HG02610 (cell line): ENCODE data around the gene DAB2IP.

Source experiments
- ATAC-seq: cut with Tn5 transposase; IDR thresholded peaks from one replicate; pipeline ENCODE4 v1.9.1; 2021; ENCODE audit warnings: mild to moderate bottlenecking, moderate library complexity; ENCODE audit not compliant: unreplicated experiment

Gene DAB2IP

GRCh38 chr9:121813519-121814210 is 162.2 kb downstream of the DAB2IP start:
- ATAC-seq = no peak

DNA sequence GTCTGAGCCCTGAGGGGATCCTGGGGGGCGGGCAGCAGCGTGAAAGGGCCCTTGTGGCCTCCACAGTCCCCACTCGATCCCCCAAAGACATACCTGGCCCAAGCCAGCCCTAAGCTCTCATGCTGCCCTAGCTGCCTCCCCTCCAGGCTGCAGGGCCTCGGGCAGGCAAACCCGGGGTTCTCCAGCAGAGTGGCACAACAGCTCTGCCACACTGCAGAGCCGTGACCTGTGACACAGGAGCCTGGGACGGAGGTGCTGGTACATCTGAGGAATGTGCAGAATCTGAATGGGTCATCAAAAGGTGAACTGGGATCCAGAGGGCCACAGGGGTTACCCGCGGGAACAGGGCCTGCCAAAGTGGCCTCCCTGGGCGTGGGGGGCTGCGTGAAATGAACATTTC is 163.2 kb downstream of the DAB2IP start:
- no peak for ATAC-seq

- ATAC-seq = no peak
These were observed 163.7 kb downstream of the DAB2IP start for GRCh38 chr9:121815084-121815483.

GRCh38 chr9:121815546-121816448 is 164.4 kb downstream of the DAB2IP start:
- no peak for ATAC-seq

- no peak for ATAC-seq
These were observed 165.0 kb downstream of the DAB2IP start for GRCh38 chr9:121816449-121816817.

GRCh38 chr9:121816845-121817450 is 165.5 kb downstream of the DAB2IP start:
- no peak for ATAC-seq

DNA sequence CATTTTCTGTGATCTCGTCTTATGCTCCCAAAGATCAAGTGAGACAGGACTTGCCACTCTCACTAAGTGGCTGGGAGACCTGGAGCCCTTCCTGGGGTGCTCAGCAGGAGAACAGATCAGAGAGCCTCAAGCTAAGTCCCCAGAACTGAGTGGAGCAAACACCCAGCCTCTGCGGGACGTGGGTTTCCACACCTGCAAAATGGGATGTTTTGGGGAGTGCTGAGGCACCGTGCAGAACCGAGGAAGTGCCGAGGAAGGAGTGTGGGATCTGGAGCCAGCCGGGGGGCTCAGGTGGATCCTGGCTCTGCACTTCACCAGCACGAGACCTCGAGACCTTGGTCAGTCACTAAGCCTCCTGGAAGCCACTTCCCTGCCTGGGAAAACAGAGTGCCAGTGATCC is 166.0 kb downstream of the DAB2IP start:
- ATAC-seq = no peak

- ATAC-seq = no peak
These were observed 166.7 kb downstream of the DAB2IP start for GRCh38 chr9:121818016-121818661.

- ATAC-seq = no peak
These were observed 167.5 kb downstream of the DAB2IP start for GRCh38 chr9:121818841-121819427.

DNA sequence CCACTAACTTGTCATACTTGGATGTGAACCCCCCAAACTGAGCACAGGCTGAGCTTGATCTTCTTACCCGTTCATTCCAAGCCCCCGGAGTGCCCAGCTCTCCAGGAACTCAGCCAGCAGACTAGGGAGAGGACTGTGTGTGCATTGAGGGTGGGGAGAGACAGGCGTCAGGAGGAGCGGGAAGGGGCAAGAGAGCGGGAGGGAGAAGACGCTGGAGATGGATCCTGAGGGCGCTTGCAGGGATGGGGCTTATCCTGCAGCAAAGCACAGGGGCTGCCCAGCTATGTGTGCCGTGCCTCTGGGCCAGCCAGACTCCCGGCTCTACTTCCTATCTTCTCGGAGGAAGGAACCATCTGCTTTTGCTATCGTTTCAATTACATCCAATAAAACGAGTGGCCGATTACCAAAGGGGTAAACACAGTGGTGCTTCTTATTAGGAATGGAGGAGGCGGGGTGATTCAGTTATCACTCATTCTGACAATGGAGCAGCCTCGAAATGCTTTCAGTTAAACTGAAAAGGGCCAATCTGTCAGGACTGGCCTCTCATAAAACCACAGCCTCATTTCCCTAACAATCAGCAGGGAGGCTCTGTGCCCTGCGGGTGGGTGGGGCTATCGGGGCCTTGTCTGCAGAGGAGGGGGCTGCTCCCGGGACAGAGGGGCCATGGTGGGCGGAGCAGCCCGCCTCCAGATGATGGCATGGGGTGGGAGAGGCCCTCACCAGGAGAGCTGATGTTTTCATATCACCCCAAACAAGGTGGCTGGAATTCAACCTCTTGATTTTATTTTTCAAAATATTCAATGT is 168.2 kb downstream of the DAB2IP start:
- no peak for ATAC-seq

DNA sequence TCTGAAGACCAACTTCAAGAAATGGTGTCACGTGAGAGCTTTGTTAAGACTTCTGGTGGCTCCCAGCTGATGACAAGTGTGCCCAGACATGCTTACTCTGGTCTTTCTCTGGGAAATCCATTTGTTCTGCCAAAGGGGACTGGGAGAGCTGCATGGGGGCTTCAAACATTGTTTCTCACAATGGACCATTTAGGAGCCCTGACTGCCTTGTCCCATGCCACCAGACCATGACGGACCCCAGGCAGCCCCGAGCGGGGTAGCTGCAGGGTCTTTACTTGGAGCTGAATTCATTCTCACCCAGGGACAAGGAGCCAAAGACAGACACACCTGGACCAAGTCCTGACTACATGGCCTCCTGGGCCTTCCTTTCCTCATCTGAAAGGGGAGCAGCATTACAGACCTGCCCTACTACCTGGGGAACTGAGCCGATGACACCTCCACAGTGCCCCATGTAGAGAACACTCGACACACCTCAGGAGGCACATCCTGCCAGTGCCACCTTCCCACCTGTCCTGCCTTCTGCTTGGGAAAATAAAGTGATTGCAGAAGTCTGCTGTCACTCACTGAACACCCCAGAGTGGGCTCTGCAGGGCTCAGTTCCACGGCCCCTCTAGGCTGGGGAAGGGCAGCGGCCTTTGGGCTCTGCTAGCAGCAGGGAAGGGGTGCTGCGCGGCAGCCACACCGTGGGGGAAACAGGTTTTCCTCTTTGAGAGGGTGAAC is 169.0 kb downstream of the DAB2IP start:
- ATAC-seq = no peak

DNA sequence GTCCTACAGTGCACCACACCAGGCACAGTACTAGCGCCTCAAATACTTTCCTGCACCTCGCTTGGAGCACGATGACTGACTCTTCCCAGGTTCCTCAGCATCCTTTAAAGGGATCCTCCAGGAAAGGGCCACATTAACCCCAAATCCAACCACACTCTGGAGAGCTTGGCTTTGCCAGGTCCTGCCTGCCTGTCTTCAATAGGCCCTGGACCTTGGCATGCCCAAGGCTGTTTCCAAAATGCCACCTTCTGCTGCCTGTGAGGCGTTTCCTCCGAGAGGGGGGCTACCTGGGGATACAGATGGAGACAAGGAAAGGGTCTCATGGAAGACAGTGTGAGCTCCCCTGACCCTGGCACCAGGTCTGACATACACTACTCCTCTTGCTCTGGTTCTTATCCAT is 169.9 kb downstream of the DAB2IP start:
- no peak for ATAC-seq

- ATAC-seq = no peak
These were observed 171.0 kb downstream of the DAB2IP start for GRCh38 chr9:121822093-121823085.

- no peak for ATAC-seq
These were observed 172.2 kb downstream of the DAB2IP start for GRCh38 chr9:121823451-121824169.

DNA sequence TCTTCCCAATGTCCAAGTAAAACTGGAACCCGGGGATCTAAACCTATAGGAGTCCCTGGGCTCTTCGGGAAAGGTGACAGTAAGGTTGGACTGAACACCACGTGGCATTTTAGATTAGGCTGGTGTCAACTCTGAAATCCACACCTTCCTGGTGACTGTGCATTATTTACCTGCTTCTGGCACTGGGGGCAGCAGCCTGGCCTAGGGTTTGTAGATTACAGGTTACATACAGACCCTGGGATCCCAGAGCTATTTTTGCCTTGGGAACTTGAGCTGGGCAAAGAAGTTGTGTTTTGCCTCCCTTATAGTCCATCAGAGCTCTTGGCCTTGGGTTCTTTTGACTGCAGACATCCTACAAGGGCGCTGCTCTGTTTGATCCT is 173.2 kb downstream of the DAB2IP start:
- no peak for ATAC-seq

- ATAC-seq = no peak
These were observed 173.7 kb downstream of the DAB2IP start for GRCh38 chr9:121825031-121825691.

DNA sequence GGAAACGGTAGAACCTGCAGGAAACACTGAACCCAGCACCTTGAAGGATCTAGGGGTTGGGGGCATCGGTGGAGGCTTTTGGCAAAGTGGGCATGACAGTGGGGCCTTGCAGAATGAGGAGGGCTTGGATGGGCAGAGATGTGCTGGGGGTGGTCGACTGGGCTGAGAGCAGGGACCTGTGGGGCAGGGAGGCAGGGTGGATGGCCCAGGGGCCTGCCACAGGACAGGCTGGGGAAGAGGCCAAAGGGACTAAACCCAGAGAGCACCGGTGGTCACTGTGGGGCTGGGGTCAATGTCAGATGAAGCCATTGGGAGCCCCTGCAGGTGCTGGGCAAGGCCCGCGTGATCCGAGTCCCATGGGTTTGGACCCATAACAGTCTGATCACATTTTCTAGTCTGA is 175.3 kb downstream of the DAB2IP start:
- no peak for ATAC-seq
